Subcutaneous adipose tissue (tissue), 4 donors: Measurements from ENCODE around the gene FUT7. TPM values are rescaled to one million over a fixed set of nuclear protein-coding genes. Genes with fewer than 3 reads are reported as not detected.

Experiments
- total RNA-seq, 4 donors: library from RNA; depleted of rRNA; stranded (reverse); fragments of >200 nt; gene quantifications; one replicate each; pipeline ENCODE4 v1.1.0, GENCODE V29; 2016
- TF ChIP-seq, protein P1 (sequence below): fragments of 450-650 bp; IDR thresholded peaks from one replicate; pipeline ENCODE4 v1.5.1; 2016; ENCODE audit warnings: low read depth, mild to moderate bottlenecking, control low read depth, antibody characterized with exemption, moderate library complexity

FUT7 gene
- total RNA-seq, 4 donors from 2014 or later, result 0.22 to 0.34 TPM; not detected in 2

DNA sequence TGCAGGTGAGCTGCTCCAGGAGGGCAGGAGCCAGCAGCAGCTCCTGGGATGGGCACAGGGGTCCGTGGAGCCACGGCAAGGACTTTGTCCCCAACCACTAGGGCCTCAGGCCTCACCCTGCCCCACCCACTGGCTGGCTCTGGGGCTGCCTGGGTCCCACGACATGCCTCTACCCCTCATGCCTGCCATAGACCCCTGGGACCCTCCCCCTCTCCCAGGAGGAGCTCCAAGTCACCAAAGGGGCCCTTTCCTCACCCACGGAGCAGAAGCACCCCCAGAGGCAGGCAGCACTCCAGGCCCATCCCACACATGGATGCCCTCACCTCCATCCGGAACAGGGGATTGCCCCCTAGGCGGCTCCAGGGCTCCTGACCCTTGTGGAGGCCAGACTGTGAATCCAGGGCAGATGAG lies 10.3 kb downstream of the FUT7 start:
- TF ChIP-seq, protein P1, sequence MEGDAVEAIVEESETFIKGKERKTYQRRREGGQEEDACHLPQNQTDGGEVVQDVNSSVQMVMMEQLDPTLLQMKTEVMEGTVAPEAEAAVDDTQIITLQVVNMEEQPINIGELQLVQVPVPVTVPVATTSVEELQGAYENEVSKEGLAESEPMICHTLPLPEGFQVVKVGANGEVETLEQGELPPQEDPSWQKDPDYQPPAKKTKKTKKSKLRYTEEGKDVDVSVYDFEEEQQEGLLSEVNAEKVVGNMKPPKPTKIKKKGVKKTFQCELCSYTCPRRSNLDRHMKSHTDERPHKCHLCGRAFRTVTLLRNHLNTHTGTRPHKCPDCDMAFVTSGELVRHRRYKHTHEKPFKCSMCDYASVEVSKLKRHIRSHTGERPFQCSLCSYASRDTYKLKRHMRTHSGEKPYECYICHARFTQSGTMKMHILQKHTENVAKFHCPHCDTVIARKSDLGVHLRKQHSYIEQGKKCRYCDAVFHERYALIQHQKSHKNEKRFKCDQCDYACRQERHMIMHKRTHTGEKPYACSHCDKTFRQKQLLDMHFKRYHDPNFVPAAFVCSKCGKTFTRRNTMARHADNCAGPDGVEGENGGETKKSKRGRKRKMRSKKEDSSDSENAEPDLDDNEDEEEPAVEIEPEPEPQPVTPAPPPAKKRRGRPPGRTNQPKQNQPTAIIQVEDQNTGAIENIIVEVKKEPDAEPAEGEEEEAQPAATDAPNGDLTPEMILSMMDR, result no peak

DNA sequence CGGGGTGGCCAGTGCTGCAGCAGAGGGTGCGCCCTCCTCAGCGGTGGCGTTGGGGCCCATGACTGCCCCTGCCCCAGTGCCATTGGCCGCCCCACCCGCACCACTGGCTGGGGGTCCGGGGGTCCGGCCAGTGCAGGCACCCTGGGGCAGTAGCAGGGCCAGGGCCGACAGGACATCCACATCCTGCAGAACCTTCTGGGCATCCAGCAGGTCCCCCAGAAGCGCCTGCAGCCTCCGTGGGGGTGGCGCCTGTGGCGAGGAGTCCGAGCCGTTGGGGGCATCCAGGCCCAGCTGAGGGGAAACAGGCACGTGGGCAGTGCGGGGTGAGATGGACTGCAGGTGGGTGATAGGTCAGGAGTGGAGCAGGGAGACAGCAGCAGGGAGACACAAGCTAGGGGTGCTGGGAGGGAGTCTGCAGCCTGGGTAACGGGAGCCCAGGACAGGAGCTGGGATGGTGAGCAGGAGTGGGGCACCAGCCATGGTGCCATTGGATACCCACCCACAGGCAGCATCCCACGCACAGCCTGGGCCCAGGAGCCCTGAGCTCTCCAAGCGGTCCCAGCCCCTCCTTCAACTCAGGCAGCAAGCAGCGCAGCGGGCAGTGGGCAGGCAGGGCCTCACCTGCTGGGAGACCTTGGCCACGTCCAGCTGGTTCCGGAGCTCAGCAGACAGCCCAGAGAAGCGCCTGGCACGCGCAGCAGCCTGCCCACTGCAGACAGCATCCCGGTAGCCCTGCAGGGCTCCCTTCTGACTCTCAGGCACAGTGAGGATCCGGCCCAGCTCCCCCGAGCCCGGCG lies 10.9 kb downstream of the FUT7 start:
- TF ChIP-seq, protein P1, result no peak

DNA sequence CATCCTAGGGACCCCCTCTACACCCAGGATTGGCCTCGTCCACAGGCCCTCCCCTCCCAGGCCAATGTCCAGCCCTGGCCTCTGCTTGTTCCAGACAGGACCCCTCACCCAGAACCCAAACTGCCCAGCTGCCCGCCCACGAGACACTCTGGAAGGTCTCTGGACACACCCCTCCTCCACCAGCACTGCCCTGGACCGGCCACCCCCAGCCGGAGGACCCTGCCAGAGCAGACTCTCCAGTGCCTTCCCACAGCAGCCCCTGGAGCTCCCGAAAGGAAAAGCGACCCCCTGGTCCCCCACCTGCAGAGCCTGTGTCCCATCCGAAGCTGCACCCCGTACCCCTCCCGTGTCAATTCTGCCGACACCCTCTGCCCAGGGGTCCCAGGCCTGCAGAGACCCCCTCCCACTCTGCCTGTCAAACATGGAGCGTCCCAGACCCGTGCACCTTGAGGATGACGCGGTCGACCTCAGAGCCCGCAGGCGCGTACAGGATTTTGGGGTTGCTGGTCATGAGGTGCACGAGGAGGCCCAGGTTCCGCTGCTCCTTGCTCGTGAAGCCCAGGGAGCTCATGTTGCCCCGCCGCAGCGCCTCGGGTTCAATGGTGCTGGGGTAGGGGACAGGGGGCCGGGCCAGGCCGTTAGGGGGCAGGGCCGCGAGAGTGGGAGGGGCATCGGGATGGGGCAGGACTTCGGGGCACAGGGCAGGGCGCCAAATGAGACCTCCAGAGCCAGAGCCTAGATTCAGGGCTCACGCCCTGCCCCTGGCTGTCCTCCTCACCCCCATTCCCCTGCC lies 11.8 kb downstream of the FUT7 start:
- TF ChIP-seq, protein P1, result no peak

DNA sequence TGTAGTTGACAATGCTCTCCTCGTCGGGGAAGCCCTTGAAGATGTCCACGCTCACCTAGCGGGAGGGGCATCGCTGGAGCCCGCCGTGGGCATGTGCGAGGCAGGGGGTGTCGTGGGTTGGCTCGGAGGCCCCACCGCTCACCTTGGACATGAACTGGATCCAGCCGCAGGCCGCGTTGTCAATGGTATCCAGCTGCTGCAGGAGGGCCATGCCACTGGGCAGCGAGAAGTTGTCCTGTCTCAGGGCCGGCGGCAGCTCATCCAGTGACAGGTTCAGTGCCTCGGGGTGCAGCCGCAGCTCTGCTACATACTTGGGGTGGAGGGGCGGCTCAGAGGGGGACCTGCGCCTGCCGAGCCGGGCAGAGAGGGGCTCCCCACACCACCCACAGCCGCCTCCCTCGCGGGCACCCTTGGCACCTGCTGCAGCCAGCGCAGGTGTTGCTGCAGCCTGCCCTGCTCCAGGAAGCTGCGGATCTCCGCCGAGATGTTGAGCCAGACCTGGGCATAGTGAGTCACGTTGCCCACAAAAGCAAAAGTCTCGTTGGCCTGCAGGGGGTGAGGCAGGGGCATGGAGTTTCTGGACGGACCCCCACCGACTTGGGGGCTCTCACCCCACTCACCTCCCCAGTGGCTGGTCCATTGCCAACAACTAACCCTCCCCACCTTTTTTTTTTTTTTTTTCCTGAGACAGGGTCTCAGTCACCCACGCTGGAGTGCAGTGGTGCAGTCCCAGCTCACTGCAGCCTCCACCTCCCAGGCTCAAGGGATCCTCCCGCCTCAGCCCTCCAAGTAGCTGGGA lies 12.9 kb downstream of the FUT7 start:
- TF ChIP-seq, protein P1, result no peak

DNA sequence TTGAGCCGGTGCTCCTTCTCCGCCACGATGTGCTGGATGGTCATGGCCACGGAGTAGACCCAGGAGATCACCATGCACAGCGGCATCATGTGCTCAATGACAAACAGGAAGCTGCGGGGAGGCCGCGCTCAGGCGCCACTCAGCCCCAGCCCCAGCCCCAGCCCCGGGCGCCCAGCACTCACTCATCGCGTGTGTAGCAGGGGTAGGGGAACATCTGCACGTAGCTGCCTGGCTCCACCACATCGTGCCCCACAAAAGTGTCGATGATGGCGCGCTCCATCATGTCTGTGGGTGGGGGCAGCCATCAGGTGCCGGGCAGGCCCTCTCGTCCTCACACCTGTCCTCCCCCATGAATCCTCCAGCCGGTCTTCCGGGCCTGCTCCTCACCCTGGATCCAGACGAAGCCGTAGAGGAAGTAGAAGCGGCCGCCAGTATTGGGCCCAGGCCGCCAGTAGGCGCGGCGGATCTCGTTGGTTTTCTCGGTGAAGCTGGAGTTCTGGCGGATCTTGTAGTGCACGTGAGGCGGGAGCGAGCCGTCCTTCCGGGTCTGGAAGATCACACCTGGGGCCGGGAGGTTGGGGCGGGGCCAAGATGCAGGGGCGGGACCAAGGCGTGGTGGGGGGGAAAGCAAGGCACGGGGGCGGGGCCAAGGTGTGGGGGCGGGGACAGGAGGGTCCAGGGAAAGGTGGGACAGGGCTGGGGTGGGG lies 13.9 kb downstream of the FUT7 start:
- TF ChIP-seq, protein P1, result no peak

DNA sequence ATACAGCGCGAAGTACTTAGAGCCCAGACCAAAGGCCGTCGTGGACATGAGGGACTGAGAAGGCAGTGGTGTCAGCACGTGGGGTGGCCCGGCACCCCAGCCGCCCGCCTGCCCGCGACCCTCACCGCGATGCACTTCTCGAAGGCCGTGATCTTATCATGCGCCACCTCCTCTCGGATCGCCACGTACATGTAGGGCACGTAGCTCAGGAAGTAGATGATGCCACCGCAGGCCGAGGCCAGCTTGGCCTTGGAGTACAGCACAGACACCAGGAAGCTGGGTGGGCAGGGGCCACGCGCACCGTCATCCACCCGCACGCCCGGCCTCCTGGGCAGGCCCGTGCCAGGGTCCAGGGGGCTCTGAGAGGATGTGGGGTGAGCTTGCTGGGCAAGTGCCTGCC lies 14.8 kb downstream of the FUT7 start:
- TF ChIP-seq, protein P1, result no peak
